Ovary (tissue), 3 donors: Measurements from ENCODE around the gene BNC1.

Experiments
- POLR2A ChIP-seq: fragments of 450-650 bp; IDR thresholded peaks from one replicate; pipeline ENCODE4 v1.6.1; 2017; ENCODE audit warnings: antibody characterized with exemption, mild to moderate bottlenecking, moderate library complexity
- TF ChIP-seq, protein P1 (sequence below), 3 donors: fragments of 450-650 bp in 2 of 3; fragments of 200-600 bp in 1 of 3; IDR thresholded peaks; one replicate each; pipeline versions ENCODE4 v1.5.1 to v1.8.0; 2016 to 2022; ENCODE audit warnings: antibody characterized with exemption in 3 of 3, mild to moderate bottlenecking in 1 of 3
- donor health status: DM: no; HTN: no; CAD: no.

DNA sequence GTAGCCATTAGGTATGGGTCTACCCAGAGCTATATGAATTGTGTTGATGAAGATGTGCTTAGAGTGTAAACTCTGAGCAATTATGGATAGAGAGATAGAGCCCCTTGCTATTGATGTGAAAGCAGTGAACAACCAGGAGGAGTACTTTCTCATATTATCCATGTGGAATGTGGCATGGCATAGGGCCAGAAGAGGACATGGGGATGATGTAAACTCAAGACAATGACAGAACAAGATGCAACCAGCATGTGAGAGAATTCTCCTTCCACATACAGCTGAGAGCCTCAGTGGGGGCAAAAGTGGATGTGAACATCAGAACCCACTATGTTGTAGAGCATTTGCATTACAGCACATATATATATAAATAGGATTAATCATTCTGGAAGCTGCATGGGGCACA lies 36.4 kb upstream of the BNC1 start:
- TF ChIP-seq, protein P1, sequence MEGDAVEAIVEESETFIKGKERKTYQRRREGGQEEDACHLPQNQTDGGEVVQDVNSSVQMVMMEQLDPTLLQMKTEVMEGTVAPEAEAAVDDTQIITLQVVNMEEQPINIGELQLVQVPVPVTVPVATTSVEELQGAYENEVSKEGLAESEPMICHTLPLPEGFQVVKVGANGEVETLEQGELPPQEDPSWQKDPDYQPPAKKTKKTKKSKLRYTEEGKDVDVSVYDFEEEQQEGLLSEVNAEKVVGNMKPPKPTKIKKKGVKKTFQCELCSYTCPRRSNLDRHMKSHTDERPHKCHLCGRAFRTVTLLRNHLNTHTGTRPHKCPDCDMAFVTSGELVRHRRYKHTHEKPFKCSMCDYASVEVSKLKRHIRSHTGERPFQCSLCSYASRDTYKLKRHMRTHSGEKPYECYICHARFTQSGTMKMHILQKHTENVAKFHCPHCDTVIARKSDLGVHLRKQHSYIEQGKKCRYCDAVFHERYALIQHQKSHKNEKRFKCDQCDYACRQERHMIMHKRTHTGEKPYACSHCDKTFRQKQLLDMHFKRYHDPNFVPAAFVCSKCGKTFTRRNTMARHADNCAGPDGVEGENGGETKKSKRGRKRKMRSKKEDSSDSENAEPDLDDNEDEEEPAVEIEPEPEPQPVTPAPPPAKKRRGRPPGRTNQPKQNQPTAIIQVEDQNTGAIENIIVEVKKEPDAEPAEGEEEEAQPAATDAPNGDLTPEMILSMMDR (IDR thresholded peaks at IDR 0.05): no peak
- no peak for TF ChIP-seq POLR2A
